Activated naive CD4-positive, alpha-beta T cell treated with Interleukin-2 at 50 U/mL for 16 hours (primary cell): ENCODE data around the gene RTEL1.

Source experiments
- DNase-seq: peaks from one replicate; pipeline ENCODE4 v3.0.0-alpha.2; 2020

RTEL1 gene

DNA sequence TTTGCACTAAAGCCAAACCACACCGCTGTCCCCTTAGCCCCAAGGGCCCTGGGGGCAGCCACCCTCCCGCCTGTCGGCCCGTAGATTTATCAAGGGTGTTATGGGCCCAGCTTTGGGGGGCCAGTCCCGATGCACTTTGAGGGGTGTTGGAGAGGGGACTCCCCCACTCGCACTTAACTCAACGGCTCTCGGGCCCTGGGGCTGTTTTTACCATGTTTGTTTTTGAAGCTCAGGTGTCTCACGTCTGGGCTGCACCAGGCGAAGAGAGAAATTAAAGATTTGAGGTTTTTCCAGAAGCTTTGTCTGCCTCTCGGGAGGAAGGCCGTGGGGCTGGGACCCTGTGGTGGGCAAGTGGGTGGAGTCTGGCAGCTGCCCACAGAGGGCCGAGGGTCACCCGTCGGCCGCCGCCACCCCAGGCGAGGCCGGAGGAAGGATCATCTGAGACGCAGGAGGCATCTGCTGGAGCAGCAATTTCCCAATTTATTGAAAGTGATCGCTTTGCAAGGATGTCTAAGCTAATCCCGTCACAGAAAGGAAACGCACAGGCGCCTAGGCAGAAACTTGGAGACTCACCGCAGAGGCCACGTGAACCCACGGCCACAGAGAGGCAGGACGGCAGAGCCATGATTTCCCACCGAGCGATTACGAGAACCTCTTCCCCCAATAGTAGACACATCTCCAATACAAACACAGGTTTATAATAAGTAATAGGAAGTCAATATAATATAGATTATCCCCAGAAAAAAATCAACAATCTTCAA is 85.3 kb downstream of the RTEL1 start:
- no peak for DNase-seq

- no peak for DNase-seq
Measured at GRCh38 chr20:63744158-63744557, 86.0 kb downstream of the RTEL1 start.

DNA sequence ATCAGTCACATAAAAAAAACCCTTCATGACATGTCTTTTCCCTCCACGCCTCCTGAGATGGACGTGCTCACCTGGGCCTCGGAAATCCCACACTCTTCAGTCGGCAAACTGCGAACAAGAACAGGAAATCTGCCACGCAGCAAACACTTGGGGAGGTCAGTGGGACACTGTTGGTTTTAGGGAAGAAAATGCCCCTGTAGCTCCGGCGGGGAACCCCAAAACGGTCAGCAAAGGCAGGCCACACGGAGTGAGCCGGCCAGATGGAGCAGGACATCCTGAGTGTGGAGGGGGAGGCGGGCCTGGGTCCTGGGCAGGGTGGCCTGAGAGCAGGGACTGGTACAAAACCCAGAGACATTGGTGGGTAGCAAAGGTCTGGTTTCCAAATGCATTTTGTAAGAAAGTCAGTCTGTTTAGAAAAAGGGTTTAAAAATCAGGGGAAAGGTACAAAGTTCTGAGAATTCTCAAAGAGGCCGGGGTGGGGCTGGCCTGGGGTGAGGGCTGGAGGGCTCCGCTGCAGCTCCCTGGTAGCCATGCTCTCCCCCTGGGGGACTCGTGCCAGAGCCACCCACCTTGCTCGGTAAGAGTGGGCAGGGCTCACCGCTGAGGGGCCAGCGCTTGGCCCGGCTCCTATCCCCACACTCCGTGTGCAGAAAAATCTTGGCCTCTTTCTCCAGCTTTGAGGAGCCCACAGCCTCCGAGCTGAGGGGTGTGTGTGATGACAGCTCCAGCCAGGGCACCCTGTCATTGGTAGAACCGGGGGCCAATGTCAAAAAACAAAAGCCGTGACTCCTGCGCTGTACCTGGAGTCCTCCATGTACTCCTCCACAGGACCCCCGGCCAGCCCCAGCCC is 86.7 kb downstream of the RTEL1 start:
- DNase-seq: no peak

GRCh38 chr20:63745424-63745805 is 87.3 kb downstream of the RTEL1 start:
- DNase-seq: no peak
